Ramos (cell line): ENCODE results near the gene BAX.

ENCODE experiments used
- in situ Hi-C: fragments of 300-500 bp; cut with MboI; formaldehyde crosslinking; loops from one replicate; pipeline ENCODE4 v1.14.3; 2022; ENCODE audit warnings: low sequenced_read_pairs; ENCODE audit not compliant: unreplicated experiment

Gene BAX

GRCh38 chr19:49004133-49004532, 49.5 kb downstream of the BAX start:
- in situ Hi-C loops = no loop called here

GRCh38 chr19:49004964-49005614, 50.4 kb downstream of the BAX start:
- in situ Hi-C loops = no loop called here

GRCh38 chr19:49006905-49007304, 52.2 kb downstream of the BAX start:
- in situ Hi-C loops = no loop called here

DNA sequence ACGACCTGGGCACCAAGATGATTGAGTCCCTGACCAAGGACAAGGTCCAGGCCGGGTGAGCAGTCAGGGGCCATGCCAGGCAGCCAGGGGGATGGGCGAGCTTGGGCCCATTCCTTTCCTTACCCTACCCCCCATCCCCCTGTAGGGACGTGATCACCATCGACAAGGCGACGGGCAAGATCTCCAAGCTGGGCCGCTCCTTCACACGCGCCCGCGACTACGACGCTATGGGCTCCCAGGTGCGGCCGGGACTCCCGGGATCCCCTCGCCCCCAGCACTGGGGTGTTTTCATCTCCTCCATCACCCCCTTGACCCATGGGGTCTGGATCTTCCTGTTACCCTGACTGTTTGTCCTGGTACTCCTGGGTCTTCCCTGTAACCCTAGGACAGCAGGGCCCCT, 55.2 kb downstream of the BAX start:
- in situ Hi-C loops = no loop called here

DNA sequence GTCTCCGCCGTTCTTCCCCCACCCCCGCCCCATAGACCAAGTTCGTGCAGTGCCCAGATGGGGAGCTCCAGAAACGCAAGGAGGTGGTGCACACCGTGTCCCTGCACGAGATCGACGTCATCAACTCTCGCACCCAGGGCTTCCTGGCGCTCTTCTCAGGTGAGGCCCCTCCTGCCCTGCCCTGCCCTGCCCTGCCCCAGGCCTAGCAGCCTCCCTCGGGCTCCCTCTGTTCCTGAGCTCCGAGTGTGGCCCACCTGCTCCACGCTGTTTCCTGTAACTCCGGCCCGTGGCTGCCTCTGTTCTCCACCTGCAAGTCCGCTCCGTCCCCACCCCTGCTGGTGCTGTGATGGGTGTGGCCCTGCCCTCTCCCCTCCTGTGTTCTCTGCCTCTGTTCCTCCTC, 55.8 kb downstream of the BAX start:
- in situ Hi-C loops = no loop called here

GRCh38 chr19:49011194-49011593, 56.5 kb downstream of the BAX start:
- in situ Hi-C loops = no loop called here
